ENCODE results near the gene CNTF. TPM values are rescaled to one million over a fixed set of nuclear protein-coding genes. Genes with fewer than 3 reads are reported as not detected.

Gene CNTF
- total RNA-seq, 1 donor from 2014 or later = 4.2 TPM

DNA sequence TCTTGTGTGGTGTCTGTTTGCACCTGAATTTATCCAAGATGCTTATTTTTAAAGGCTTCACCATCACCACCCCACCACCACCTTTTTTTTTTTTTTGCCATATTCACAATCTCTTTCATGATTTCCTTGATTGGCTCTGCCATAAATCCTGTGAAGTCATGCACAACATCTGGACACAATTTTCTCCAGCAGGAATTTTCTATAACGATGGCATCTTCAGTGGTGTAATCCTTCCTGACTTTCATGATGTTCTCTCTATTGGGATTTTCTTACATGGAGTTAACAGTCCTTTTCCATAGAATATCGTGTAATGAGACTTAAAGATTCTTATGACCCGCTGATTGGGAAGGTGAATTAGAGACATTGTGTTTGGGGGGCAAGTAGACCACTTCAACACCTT, 25.8 kb upstream of the CNTF start:
- Histone ChIP-seq H3K4me1 (peaks cover 16% of the 10 kb centered on the region), H4K20me1 (ENCODE audit: low read depth) (peaks cover 72% of the 10 kb centered on the region), H3K79me2 (ENCODE audit: low read depth) (peaks cover 100% of the 10 kb centered on the region), H3K9ac (no peak overlapping the region), H3F3A (ENCODE audit: low read depth) (no peaks in the 10 kb centered on the region), H3K4me2 (no peak overlapping the region), H3K27ac (no peak overlapping the region), H3K4me3 (no peak overlapping the region), H2AFZ (replicated peaks) (no peak overlapping the region), H3K9me3 (ENCODE audit: low read depth) (no peaks in the 10 kb centered on the region), H3K27me3 (no peaks in the 10 kb centered on the region), H3K36me3 (no peaks in the 10 kb centered on the region)
- Mint-ChIP-seq H3K36me3 (peaks cover 27% of the 10 kb centered on the region), H3K4me3 (no peak overlapping the region), H3K4me1 (no peaks in the 10 kb centered on the region), H3K27ac (no peak overlapping the region), H3K9me3 (peaks cover under 1% of the 10 kb centered on the region), H3K27me3 (ENCODE audit: insufficient read depth, low read depth) (no peaks in the 10 kb centered on the region)
- TF ChIP-seq EZH2phosphoT487 (IDR thresholded peaks at IDR 0.05) (no peak), EZH2 (IDR thresholded peaks at IDR 0.05) (no peak)
- TF ChIP-seq, protein P1, sequence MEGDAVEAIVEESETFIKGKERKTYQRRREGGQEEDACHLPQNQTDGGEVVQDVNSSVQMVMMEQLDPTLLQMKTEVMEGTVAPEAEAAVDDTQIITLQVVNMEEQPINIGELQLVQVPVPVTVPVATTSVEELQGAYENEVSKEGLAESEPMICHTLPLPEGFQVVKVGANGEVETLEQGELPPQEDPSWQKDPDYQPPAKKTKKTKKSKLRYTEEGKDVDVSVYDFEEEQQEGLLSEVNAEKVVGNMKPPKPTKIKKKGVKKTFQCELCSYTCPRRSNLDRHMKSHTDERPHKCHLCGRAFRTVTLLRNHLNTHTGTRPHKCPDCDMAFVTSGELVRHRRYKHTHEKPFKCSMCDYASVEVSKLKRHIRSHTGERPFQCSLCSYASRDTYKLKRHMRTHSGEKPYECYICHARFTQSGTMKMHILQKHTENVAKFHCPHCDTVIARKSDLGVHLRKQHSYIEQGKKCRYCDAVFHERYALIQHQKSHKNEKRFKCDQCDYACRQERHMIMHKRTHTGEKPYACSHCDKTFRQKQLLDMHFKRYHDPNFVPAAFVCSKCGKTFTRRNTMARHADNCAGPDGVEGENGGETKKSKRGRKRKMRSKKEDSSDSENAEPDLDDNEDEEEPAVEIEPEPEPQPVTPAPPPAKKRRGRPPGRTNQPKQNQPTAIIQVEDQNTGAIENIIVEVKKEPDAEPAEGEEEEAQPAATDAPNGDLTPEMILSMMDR (IDR thresholded peaks at IDR 0.05) = no peak
- DNase-seq (ENCODE audit: low spot score) = no peak

DNA sequence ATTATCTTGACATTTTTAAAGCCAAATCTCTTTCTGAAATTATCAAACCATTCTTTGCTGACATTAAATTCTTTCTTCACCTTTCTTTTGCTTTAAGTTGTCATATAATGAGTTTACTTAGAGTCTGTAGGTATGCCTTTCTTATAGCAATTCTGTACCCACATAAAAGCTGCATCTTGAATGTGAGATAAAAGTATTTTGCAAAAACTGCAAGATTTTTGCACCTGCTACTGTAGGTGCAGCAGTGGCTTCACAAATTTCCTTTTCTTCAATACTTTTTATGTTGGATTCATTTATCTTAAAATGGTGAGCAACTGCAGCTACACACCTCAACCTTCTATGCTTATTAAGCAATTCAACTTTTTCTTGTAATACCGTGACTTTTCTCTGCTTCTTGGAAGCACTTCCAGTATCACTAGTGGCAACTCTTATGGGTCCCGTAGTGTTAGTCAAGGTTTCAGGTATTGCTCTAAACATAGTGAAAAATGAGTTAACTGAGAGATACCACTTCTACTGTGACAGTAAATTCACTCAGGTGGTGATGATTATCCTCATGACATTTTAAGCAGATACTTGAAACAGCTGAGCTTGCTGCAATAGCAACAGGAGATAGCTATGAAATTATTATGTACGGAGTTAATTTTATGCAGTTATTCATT, 24.9 kb upstream of the CNTF start:
- H3F3A ChIP-seq (ENCODE audit: low read depth) = no peaks in the 10 kb centered on the region
- no peak for DNase-seq (ENCODE audit: low spot score)
- no peak overlapping the region for H3K27ac ChIP-seq
- no peak overlapping the region for H3K4me3 ChIP-seq
- Mint-ChIP-seq H3K36me3 (peaks cover 27% of the 10 kb centered on the region), H3K27ac (no peak overlapping the region), H3K9me3 (peaks cover 2% of the 10 kb centered on the region), H3K27me3 (ENCODE audit: insufficient read depth, low read depth) (no peaks in the 10 kb centered on the region), H3K4me3 (no peak overlapping the region), H3K4me1 (no peaks in the 10 kb centered on the region)
- H2AFZ ChIP-seq (replicated peaks) = no peak overlapping the region
- H3K27me3 ChIP-seq = no peaks in the 10 kb centered on the region
- no peaks in the 10 kb centered on the region for H3K36me3 ChIP-seq
- H4K20me1 ChIP-seq (ENCODE audit: low read depth) = peaks cover 80% of the 10 kb centered on the region
- peaks cover 16% of the 10 kb centered on the region for H3K4me1 ChIP-seq
- H3K9ac ChIP-seq = no peak overlapping the region
- H3K9me3 ChIP-seq (ENCODE audit: low read depth) = no peaks in the 10 kb centered on the region
- peaks cover 100% of the 10 kb centered on the region for H3K79me2 ChIP-seq (ENCODE audit: low read depth)
- H3K4me2 ChIP-seq = no peak overlapping the region
- no peak for TF ChIP-seq EZH2phosphoT487 (IDR thresholded peaks at IDR 0.05)
- TF ChIP-seq, protein P1 (IDR thresholded peaks at IDR 0.05) = no peak
- no peak for TF ChIP-seq EZH2 (IDR thresholded peaks at IDR 0.05)

DNA sequence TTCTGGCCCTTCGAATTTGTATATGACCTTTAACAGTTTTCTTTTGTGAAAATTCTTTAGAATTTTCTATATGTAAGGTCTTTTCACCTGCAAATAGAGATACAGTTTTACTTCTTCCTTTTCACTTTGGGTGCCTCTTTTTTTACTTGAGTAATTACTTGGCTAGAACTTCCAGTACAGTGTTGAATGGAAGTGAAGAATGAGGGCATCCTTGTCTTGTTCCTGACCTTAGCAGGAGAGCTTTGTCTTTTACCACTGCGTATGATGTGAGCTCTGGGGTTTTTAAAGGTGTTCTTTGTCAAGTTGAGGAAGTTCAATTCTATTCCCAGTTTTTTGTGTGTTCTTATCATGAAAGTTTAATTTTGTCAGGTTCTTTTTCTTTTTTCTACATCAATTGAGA, 22.0 kb upstream of the CNTF start:
- Histone ChIP-seq H3K9ac (no peak overlapping the region), H3F3A (ENCODE audit: low read depth) (no peaks in the 10 kb centered on the region), H2AFZ (replicated peaks) (no peak overlapping the region), H3K79me2 (ENCODE audit: low read depth) (peaks cover 100% of the 10 kb centered on the region), H3K9me3 (ENCODE audit: low read depth) (no peaks in the 10 kb centered on the region), H4K20me1 (ENCODE audit: low read depth) (peaks cover 97% of the 10 kb centered on the region), H3K4me2 (no peak overlapping the region), H3K27me3 (no peaks in the 10 kb centered on the region), H3K27ac (no peak overlapping the region), H3K4me3 (no peak overlapping the region), H3K36me3 (no peaks in the 10 kb centered on the region), H3K4me1 (peaks cover 19% of the 10 kb centered on the region)
- TF ChIP-seq, protein P1 (IDR thresholded peaks at IDR 0.05) = no peak
- TF ChIP-seq EZH2phosphoT487 (IDR thresholded peaks at IDR 0.05) = no peak
- no peak for TF ChIP-seq EZH2 (IDR thresholded peaks at IDR 0.05)
- no peaks in the 10 kb centered on the region for H3K4me1 Mint-ChIP-seq
- peaks cover 32% of the 10 kb centered on the region for H3K36me3 Mint-ChIP-seq
- H3K27me3 Mint-ChIP-seq (ENCODE audit: insufficient read depth, low read depth) = no peaks in the 10 kb centered on the region
- DNase-seq (ENCODE audit: low spot score) = no peak
- peaks cover 4% of the 10 kb centered on the region for H3K9me3 Mint-ChIP-seq
- H3K27ac Mint-ChIP-seq = no peak overlapping the region
- no peak overlapping the region for H3K4me3 Mint-ChIP-seq
